ENCODE data around the gene SYCE1L.

- no peak for TF ChIP-seq RCOR1 (IDR thresholded peaks at IDR 0.05; ENCODE audit: low read depth, low read length)
- TF ChIP-seq EHF (CRISPR knock-in tag; IDR thresholded peaks at IDR 0.05) = no peak
- TF ChIP-seq ZC3H11A (IDR thresholded peaks at IDR 0.05) = no peak
- TF ChIP-seq JUN (IDR thresholded peaks at IDR 0.05) = no peak
- TF ChIP-seq NR3C1 (IDR thresholded peaks at IDR 0.05) = no peak
- no peak for TF ChIP-seq CEBPB (IDR thresholded peaks at IDR 0.05)
- TF ChIP-seq CTCF (IDR thresholded peaks at IDR 0.05) = no peak
- no peak for TF ChIP-seq SMC3 (IDR thresholded peaks at IDR 0.05)
- TF ChIP-seq JUNB (IDR thresholded peaks at IDR 0.05) = no peak
- TF ChIP-seq BCL3 (IDR thresholded peaks at IDR 0.05) = no peak
- no peak for TF ChIP-seq EP300 (IDR thresholded peaks at IDR 0.05)
- no peak for TF ChIP-seq GATA3 (IDR thresholded peaks at IDR 0.05; ENCODE audit: borderline replicate concordance)
Observed at GRCh38 chr16:77165006-77165405, 34.2 kb upstream of the SYCE1L start.

All from A549 (cell line).